Measurements from ENCODE around the gene SETD4.
A peak's percentile ranks its signal among the peaks of the same experiment; 100 is the strongest.
"Not testable (repeated sequence)": the region's sequence is repeated elsewhere in the genome, so short reads cannot be mapped to it uniquely, and the experiment has no call there.

The SETD4 gene

GRCh38 chr21:36060159-36060921, at the start of gene SETD4:
Gene SETD4 (minus strand): TSS chr21:36060526. CDS start chr21:36058888, 1,638 bp downstream.
- DNase-seq: peak; percentile 95

GRCh38 chr21:36109868-36110267, 49.5 kb upstream of the SETD4 start:
- DNase-seq: no peak

- no peak for DNase-seq
Observed at GRCh38 chr21:36105327-36105842, 45.1 kb upstream of the SETD4 start.

- no peak for DNase-seq
Observed at GRCh38 chr21:36104317-36105300, 44.3 kb upstream of the SETD4 start.

GRCh38 chr21:36103434-36103833, 43.1 kb upstream of the SETD4 start:
- no peak for DNase-seq

GRCh38 chr21:36100971-36101641, 40.8 kb upstream of the SETD4 start:
- DNase-seq: no peak

GRCh38 chr21:36099695-36100211, 39.4 kb upstream of the SETD4 start:
- not testable (repeated sequence) for DNase-seq

- no peak for DNase-seq
Observed at GRCh38 chr21:36099000-36099399, 38.7 kb upstream of the SETD4 start.

- no peak for DNase-seq
Observed at GRCh38 chr21:36098182-36098532, 37.8 kb upstream of the SETD4 start.

GRCh38 chr21:36097427-36098181, 37.3 kb upstream of the SETD4 start:
- DNase-seq: no peak

- no peak for DNase-seq
Observed at GRCh38 chr21:36096398-36097290, 36.3 kb upstream of the SETD4 start.

GRCh38 chr21:36093512-36093911, 33.2 kb upstream of the SETD4 start:
- no peak for DNase-seq

- no peak for DNase-seq
Observed at GRCh38 chr21:36092681-36093080, 32.4 kb upstream of the SETD4 start.

GRCh38 chr21:36089946-36090345, 29.6 kb upstream of the SETD4 start:
- no peak for DNase-seq

GRCh38 chr21:36087362-36088138, 27.2 kb upstream of the SETD4 start:
- no peak for DNase-seq

- DNase-seq: no peak
Observed at GRCh38 chr21:36082237-36082664, 21.9 kb upstream of the SETD4 start.

- DNase-seq: no peak
Observed at GRCh38 chr21:36080386-36080785, 20.1 kb upstream of the SETD4 start.

GRCh38 chr21:36079671-36080070, 19.3 kb upstream of the SETD4 start:
- DNase-seq: no peak

- no peak for DNase-seq
Observed at GRCh38 chr21:36079010-36079649, 18.8 kb upstream of the SETD4 start.

GRCh38 chr21:36077758-36078157, 17.4 kb upstream of the SETD4 start:
- DNase-seq: no peak

Data from GOT3 (cell line).